PC-3 (cell line): ENCODE measurements around the gene ARFIP1. TPM values are rescaled to one million over a fixed set of nuclear protein-coding genes. Genes with fewer than 3 reads are reported as not detected.

Source experiments
- ATAC-seq: fragments of 200-7000 bp; cut with Tn5 transposase; 2 replicates; pipeline ENCODE4 v1.9.1; 2020; ENCODE audit warnings: mild to moderate bottlenecking, moderate library complexity
- Bru-seq: library from RNA; stranded (reverse); fragments of 400-500 nt; gene quantifications from one replicate; lab custom pipeline; 2021; lab: Mats Ljungman, UMichigan
- BruChase-seq, 2 experiments: library from RNA; stranded (reverse); fragments of 400-500 nt; gene quantifications; one replicate each; lab custom pipeline; 2021; lab: Mats Ljungman, UMichigan
- BruUV-seq: library from RNA; stranded (reverse); fragments of 400-500 nt; replicated peaks from 2 replicates; lab custom pipeline; 2021; lab: Mats Ljungman, UMichigan
- CTCF ChIA-PET: fragments of 300-600 bp; sonication (Branson Sonifier 250); formaldehyde crosslinking; loops from one replicate; lab custom pipeline; 2022; ENCODE audit warnings: antibody characterized with exemption; lab: Charles Lee
- POLR2A ChIA-PET: fragments of 300-600 bp; sonication (Branson Sonifier 250); formaldehyde crosslinking; loops from one replicate; lab custom pipeline; 2022; ENCODE audit warnings: antibody characterized with exemption; ENCODE audit not compliant: unreplicated experiment; lab: Charles Lee
- DNase-seq: peaks from one replicate; pipeline ENCODE4 v3.0.0-alpha.2; 2015
- H2AFZ ChIP-seq: fragments of 300-600 bp; sonication (generic); 2 replicates; pipeline ENCODE4 v1.6.0; 2016; ENCODE audit warnings: antibody characterized with exemption, low read length
- H3F3A ChIP-seq: fragments of 300-600 bp; sonication (generic); one replicate; pipeline ENCODE4 v1.6.0; 2017; ENCODE audit warnings: antibody characterized with exemption, low read length, control low read depth, mild to moderate bottlenecking; ENCODE audit not compliant: unreplicated experiment
- H3K27ac ChIP-seq: fragments of 300-600 bp; sonication (generic); 2 replicates; pipeline ENCODE4 v1.5.1; 2016; ENCODE audit warnings: mild to moderate bottlenecking, low read length
- H3K27me3 ChIP-seq: fragments of 300-600 bp; sonication (generic); 2 replicates; pipeline ENCODE4 v1.6.1; 2016; ENCODE audit warnings: low read length, mixed read lengths
- H3K36me3 ChIP-seq: fragments of 300-600 bp; sonication (generic); 2 replicates; pipeline ENCODE4 v1.6.1; 2016; ENCODE audit warnings: low read depth, mixed run types, low read length, mixed read lengths
- H3K4me1 ChIP-seq: fragments of 300-600 bp; sonication (generic); 2 replicates; pipeline ENCODE4 v1.5.1; 2016; ENCODE audit warnings: low read length; ENCODE audit not compliant: insufficient read depth
- H3K4me2 ChIP-seq: fragments of 300-600 bp; sonication (generic); 2 replicates; pipeline ENCODE4 v1.6.0; 2016; ENCODE audit warnings: low read length
- H3K4me3 ChIP-seq: fragments of 300-600 bp; sonication (generic); 2 replicates; pipeline ENCODE4 v1.5.1; 2016; ENCODE audit warnings: mild to moderate bottlenecking, low read length, mixed read lengths
- H3K79me2 ChIP-seq: fragments of 300-600 bp; sonication (generic); 2 replicates; pipeline ENCODE4 v1.6.1; 2017; ENCODE audit warnings: low read length, mixed read lengths
- H3K9ac ChIP-seq: fragments of 300-600 bp; sonication (generic); 2 replicates; pipeline ENCODE4 v1.6.0; 2016; ENCODE audit warnings: mild to moderate bottlenecking, low read length
- H3K9me2 ChIP-seq: fragments of 300-600 bp; sonication (generic); replicated peaks from 2 replicates; pipeline ENCODE4 v1.6.1; 2016; ENCODE audit warnings: mixed run types, low read length, mixed read lengths
- H3K9me3 ChIP-seq: fragments of 300-600 bp; sonication (generic); 2 replicates; pipeline ENCODE4 v1.6.1; 2016; ENCODE audit warnings: low read length, mixed read lengths
- H4K20me1 ChIP-seq: fragments of 300-600 bp; sonication (generic); 2 replicates; pipeline ENCODE4 v1.6.1; 2016; ENCODE audit warnings: low read length, mixed read lengths
- CTCF ChIP-seq: fragments of 300-600 bp; sonication (generic); conservative IDR thresholded peaks from 2 replicates; pipeline ENCODE4 v1.5.1; 2017; ENCODE audit warnings: antibody characterized with exemption, low read depth, mild to moderate bottlenecking, low read length
- EZH2 ChIP-seq: fragments of 300-600 bp; sonication (generic); IDR thresholded peaks from one replicate; pipeline ENCODE4 v1.6.1; 2017; ENCODE audit warnings: antibody characterized with exemption, mild to moderate bottlenecking, low read length; ENCODE audit not compliant: unreplicated experiment
- EZH2phosphoT487 ChIP-seq: fragments of 300-600 bp; sonication (generic); IDR thresholded peaks from 2 replicates; pipeline ENCODE4 v1.6.1; 2018; ENCODE audit warnings: mild to moderate bottlenecking, antibody characterized with exemption, low read length, borderline replicate concordance
- intact Hi-C: fragments of 100-400 bp; cut with micrococcal nuclease; formaldehyde crosslinking; loops from 2 replicates; pipeline ENCODE4 v1.9.0; 2023
- long read RNA-seq: library from polyadenylated mRNA; unstranded; transcript quantifications from one replicate; pipeline ENCODE4 v2.0.0, GENCODE V29; 2021; ENCODE audit not compliant: unreplicated experiment
- total RNA-seq: library from RNA; depleted of rRNA; stranded (reverse); fragments of >200 nt; gene quantifications from 2 replicates; pipeline ENCODE4 v1.2.3, GENCODE V29; 2014; rRNA removed

Gene ARFIP1
- total RNA-seq (23.5 and 28.1 TPM in 2 replicates), Bru-seq, nascent RNA (percentile 72 among the genes with signal in this experiment), BruChase-seq, experiment 1, labeled RNA remaining after a 6-hour chase (percentile 65 among the genes with signal in this experiment), BruChase-seq, experiment 2, labeled RNA remaining after a 2-hour chase (percentile 68 among the genes with signal in this experiment)
- long read RNA-seq, transcript ARFIP1-201 (9 exons, 3,111 nt) = major isoform, 23 of 52 reads
- long read RNA-seq, transcript ARFIP1-202 (8 exons, 1,302 nt) = minor isoform, 12 of 52 reads
- long read RNA-seq, partial matches to known transcripts = 6 of 52 reads
- long read RNA-seq, other reads (novel, unspliced or antisense) = 6 of 52 reads

- Histone ChIP-seq H3K9me2 (no peaks in the 10 kb centered on the region), H2AFZ (peak within 1 kb of the TSS; percentile 84), H3K9me3 (no peaks in the 10 kb centered on the region), H3K4me3 (peak within 1 kb of the TSS; percentile 98), H3K9ac (peak within 1 kb of the TSS; percentile 69), H3K36me3 (no peaks in the 10 kb centered on the region), H3K4me1 (peaks cover 18% of the 10 kb centered on the region; the same call in 1 of the 2 replicates), H3F3A (no peaks in the 10 kb centered on the region), H3K4me2 (peak within 1 kb of the TSS; percentile 78), H3K27ac (peak within 1 kb of the TSS; percentile 61), H3K27me3 (no peaks in the 10 kb centered on the region), H4K20me1 (peaks cover 20% of the 10 kb centered on the region; the same call in 1 of the 2 replicates), H3K79me2 (peaks cover 47% of the 10 kb centered on the region)
- no peak for TF ChIP-seq EZH2
- peak; percentile 26; the same call in 1 of the 2 replicates for TF ChIP-seq CTCF
- ChIA-PET POLR2A (interaction anchor here (0.5 to 0.7 kb wide), 4 partner anchors 190 to 482 kb away, joined by 3 to 8 read pairs (median 4); no protein-coding TSS in a partner anchor), CTCF (no interaction called here)
- BruUV-seq = no TSS peak
- intact Hi-C loops = no loop called here
- DNase-seq = peak; percentile 94
- peak; percentile 87 for ATAC-seq
These were observed at the start of gene ARFIP1, which contains the start of gene TIGD4 for GRCh38 chr4:152779513-152780266. Gene ARFIP1, plus strand, starts transcription at chr4:152779954. Its CDS starts 49,680 bp downstream, at chr4:152829634. Gene TIGD4, minus strand, starts transcription at chr4:152779730. Its CDS starts 8,726 bp downstream, at chr4:152771004.

GRCh38 chr4:152731997-152732396 lies 47.8 kb upstream of the ARFIP1 start:
- intact Hi-C loops = loop anchor here (10.0 kb wide), 1 partner anchor 317 kb away; no protein-coding TSS in a partner anchor

More at GRCh38 chr4:152731997-152732396, 47.8 kb upstream of the ARFIP1 start:
- Histone ChIP-seq H3K9me2 (no peaks in the 10 kb centered on the region), H3K36me3 (no peaks in the 10 kb centered on the region), H3K9ac (no peak overlapping the region), H3F3A (no peaks in the 10 kb centered on the region), H3K27ac (no peak overlapping the region), H3K27me3 (no peaks in the 10 kb centered on the region), H4K20me1 (no peaks in the 10 kb centered on the region), H2AFZ (no peak overlapping the region), H3K4me1 (peaks cover 7% of the 10 kb centered on the region; the same call in 1 of the 2 replicates), H3K4me3 (no peak overlapping the region), H3K9me3 (no peaks in the 10 kb centered on the region), H3K4me2 (no peak overlapping the region), H3K79me2 (no peaks in the 10 kb centered on the region)
- CTCF ChIA-PET = interaction anchor here (0.7 kb wide), 1 partner anchor 91 kb away, joined by 6 read pairs; no protein-coding TSS in a partner anchor
- DNase-seq (no peak), ATAC-seq (no peak)
- TF ChIP-seq CTCF (no peak), EZH2 (no peak), EZH2phosphoT487 (no peak)
- no TSS peak for BruUV-seq
- POLR2A ChIA-PET = no interaction called here
